Fibroblast of mammary gland (primary cell): Measurements from ENCODE around the gene KLHL6.

ENCODE experiments used
- DNase-seq: peaks from one replicate; pipeline ENCODE4 v3.0.0-alpha.2; 2010; ENCODE audit warnings: low read depth
- H3K4me3 ChIP-seq: 2 replicates; pipeline ENCODE4 v1.5.1; 2011; ENCODE audit warnings: low read depth, mild to moderate bottlenecking, low read length, moderate library complexity; ENCODE audit not compliant: control insufficient read depth
- CTCF ChIP-seq: conservative IDR thresholded peaks from 2 replicates; pipeline ENCODE4 v1.5.1; 2011; ENCODE audit warnings: low read depth, low read length, inconsistent platforms; ENCODE audit not compliant: control insufficient read depth, insufficient read depth

KLHL6 gene

GRCh38 chr3:183587336-183587735 lies 31.8 kb upstream of the KLHL6 start:
- TF ChIP-seq CTCF: no peak
- no peak for DNase-seq
- H3K4me3 ChIP-seq: no peak overlapping the region

GRCh38 chr3:183586477-183586876 lies 31.0 kb upstream of the KLHL6 start:
- no peak overlapping the region for H3K4me3 ChIP-seq
- no peak for DNase-seq
- TF ChIP-seq CTCF: no peak

- TF ChIP-seq CTCF: no peak
- no peak overlapping the region for H3K4me3 ChIP-seq
- no peak for DNase-seq
These were observed 29.4 kb upstream of the KLHL6 start for GRCh38 chr3:183584914-183585280.

- no peak overlapping the region for H3K4me3 ChIP-seq
- DNase-seq: peak; percentile 45
- no peak for TF ChIP-seq CTCF
These were observed 28.9 kb upstream of the KLHL6 start for GRCh38 chr3:183584246-183584913.

DNA sequence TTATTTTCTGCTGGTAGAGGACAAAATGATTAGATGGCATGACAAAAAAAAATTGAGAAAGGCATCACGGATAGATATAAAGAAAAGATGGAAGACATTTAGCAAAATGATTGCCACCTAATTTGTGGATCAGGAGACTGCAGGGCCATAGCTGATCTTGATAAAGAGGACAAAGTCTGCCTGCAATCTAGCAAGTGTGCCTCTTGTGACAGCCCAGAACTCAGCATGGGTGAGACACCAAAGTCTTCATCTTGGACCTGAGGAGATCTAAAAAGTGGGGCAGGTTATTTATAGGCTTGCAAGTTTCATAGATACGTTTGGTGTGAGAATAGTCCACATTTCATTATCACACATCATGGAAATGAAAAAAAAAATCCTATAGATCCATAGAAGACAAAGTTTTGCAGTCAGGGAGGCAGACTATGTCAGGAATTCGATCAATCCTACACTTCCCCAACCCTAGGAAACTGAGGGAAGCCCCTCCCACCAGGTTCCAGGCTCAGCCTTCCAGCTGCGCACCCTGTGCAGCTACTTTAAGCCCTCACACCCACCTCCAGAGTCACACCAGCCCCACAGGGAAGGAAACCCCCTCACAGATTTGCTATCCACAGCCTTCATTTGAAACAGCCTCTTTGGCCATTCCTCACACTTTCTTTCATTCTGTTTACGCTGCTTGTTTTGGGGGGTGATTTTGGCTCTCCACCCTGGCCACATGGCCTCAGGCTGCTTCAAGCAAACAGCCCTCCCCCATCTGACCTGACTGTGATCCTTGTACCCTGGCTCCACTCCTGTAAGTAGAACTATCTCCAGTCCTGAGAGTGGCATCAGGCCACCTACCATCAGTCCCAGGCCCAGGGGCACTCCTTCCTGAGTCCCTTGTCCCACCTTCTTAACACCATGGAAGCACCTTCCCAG lies 28.1 kb upstream of the KLHL6 start:
- no peak for TF ChIP-seq CTCF
- no peak for DNase-seq
- no peak overlapping the region for H3K4me3 ChIP-seq

- TF ChIP-seq CTCF: no peak
- DNase-seq: no peak
- H3K4me3 ChIP-seq: no peak overlapping the region
These were observed 26.7 kb upstream of the KLHL6 start for GRCh38 chr3:183582161-183582560.
